HG03139 (cell line): ENCODE data around the gene DRC3.
"Not testable (repeated sequence)": the region's sequence is repeated elsewhere in the genome, so short reads cannot be mapped to it uniquely, and the experiment has no call there.

ENCODE experiments used
- ATAC-seq: cut with Tn5 transposase; IDR thresholded peaks from one replicate; pipeline ENCODE4 v1.9.1; 2021; ENCODE audit not compliant: unreplicated experiment

The DRC3 gene

DNA sequence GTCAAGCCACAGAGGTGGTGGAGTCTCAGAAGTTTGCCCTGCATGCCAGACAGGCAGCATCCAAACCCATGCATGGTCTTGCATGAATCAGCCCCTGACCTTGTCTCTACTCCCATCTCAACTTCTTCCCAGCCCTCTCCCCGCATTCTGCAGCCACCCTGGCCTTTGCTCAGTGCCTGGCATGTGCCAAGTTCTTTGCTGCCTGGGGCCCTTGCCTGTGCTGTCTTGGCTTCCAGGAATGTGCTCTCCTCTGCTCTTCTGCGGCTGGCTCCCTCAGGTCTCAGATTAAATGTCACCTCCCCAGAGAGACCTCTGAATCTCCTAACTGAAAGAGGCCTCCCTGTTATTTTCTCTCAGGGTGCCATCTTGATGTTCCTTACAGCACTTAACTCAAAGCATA is 17.6 kb downstream of the DRC3 start:
- ATAC-seq, result no peak

- ATAC-seq, result no peak
Observed at GRCh38 chr17:17993366-17993765, 20.7 kb downstream of the DRC3 start.

DNA sequence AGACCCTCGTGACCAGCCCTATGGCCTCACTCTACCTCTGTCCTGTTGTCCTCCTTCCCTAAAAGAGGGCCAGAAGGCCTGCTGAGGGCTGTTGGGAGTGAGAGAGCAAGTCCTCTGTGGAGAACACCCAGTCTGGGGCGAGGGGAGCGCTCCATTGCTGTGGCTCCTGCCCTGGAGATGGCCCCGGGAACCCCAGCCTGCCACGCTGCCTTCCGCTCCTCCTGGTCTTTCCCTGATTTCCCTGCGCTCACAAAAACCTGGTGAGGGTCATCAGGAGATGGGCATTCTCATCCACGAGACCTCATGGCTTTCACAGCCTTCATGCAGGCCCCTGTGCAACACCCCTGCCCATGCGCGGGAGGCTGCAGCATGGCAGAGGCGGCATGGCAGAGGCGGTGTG is 21.2 kb downstream of the DRC3 start:
- no peak for ATAC-seq

GRCh38 chr17:17994271-17995069 is 21.8 kb downstream of the DRC3 start:
- no peak for ATAC-seq

- ATAC-seq, result not testable (repeated sequence)
Observed at GRCh38 chr17:17995887-17996286, 23.2 kb downstream of the DRC3 start.

DNA sequence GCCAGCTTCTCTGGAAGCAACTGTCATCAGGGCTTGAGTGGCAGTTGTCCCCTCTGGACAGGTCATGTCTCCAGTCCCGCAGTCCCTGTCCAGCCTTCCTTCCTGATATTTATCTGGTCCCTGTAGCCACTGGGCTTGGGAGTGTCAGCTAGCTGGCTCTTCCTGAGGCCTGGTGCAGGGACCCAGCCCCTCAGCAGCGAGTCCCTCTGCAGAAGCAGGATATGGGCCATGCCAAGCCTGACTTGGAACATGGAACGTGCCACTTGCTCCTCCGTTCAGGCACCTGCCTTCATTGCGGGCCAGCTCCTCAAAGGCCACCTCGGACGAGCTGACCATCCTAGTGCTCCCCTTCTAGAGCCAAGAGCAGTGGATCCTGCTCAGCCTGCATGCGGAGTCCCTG is 26.3 kb downstream of the DRC3 start:
- no peak for ATAC-seq

GRCh38 chr17:17999364-18000029 is 26.8 kb downstream of the DRC3 start:
- no peak for ATAC-seq

GRCh38 chr17:18000030-18000408 is 27.4 kb downstream of the DRC3 start:
- ATAC-seq, result no peak

- ATAC-seq, result no peak
Observed at GRCh38 chr17:18002171-18002570, 29.5 kb downstream of the DRC3 start.

DNA sequence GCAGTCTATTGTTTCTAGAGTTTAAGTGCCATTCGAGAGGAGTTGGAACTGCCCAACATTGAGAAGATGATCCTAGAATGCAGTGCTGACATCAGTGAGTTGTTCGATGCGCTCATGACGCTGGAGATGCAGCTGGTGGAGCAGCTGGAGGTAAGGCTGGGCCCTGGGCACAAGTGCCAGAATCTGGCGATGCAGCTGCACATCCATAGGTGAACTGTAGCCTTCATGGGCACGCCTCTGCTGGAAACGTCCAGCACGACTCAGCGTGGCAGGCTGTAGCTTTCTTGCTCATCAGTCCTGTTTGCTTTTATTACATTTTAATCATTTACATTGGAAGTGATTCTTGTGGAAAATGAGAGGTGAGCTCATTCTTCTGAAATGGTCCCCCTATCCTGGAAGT is 31.7 kb downstream of the DRC3 start:
- ATAC-seq, result no peak

- no peak for ATAC-seq
Observed at GRCh38 chr17:18004884-18005305, 32.2 kb downstream of the DRC3 start.

DNA sequence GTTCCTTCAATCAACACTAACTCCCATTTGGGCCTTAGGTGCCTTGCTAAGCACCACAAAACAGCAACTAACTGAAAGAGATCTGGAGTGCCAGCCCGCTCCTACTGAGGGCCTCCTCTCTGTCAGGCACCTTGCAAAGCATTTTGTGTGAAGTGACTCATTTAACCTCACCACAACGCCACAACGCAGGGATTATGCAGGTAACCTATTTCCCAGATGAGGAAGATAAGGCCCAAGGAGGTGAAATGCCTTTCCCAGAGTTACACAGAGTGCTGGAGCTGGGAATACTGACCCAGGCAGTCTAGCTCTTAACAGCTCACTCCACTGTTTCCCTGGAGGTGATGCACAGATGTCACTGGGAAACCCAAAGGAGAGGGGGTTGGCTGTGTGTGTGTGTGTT is 32.8 kb downstream of the DRC3 start:
- no peak for ATAC-seq

DNA sequence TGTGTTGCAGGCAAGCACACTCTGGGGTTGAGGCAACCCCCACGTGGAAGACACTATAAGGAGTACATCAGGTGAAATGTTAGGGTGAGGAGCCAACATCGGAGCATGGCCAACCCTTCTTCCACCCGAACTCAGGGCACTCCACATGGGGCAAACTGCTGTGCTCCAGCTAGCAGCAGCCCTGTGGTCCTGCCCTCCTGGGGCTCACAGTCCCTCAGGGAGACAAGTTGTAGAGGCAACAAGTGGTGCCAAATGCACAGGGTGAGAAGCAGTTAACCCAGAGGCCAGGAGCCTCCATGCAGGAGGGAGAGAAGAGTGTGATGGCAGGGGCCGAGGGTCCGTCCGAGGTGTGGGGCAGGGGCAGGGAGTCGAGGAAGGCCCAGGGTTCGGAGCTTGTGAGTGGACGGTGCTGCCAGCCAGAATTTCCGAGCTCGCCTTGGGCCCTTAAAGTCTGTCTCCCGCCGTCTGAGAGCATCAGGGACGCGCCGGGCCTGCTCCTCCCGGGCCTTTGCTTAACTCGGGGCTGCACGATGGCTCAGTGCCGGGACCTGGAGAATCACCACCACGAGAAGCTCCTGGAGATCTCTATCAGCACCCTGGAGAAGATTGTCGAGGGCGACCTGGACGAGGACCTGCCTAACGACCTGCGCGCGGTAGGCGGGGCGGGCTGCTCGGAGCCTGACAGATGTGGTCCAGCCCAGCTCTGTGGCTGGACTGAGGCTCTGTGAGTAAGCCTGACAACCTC is 34.0 kb downstream of the DRC3 start:
- no peak for ATAC-seq

DNA sequence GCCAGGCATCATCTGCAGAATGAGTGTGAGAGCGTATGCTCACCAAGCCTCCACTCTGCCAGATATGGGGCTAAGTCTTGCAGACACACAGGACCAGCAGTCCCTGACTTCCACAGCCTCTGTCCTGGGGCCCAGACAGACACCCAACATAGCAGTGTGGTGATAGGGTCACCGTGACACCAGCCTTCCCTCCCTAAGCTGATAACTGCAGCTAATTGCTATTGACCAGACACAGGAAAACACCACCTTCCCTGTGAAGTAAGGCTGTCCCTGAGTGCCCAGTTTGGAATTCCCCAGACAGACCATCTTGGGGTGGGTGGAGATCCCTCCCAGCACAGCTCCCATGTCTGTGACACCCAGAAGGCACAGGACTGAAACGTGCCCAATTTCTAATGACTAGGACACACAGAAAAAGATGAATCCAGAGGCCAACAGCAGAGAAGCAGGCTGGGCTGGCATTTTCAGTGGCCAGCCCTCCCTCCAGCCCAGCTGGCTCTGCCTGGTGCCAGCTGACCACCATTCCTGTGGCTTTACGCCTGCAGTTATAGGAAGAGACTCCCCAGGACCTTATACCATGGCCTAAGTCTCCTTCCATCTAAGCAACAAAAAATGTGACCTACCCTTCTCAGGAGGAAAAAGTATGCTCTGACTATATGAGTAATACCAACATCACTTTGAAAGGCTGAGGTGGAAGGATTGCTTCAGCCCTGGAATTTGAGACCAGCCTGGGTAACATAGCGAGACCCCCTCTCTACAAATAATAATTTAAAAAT is 36.0 kb downstream of the DRC3 start:
- no peak for ATAC-seq

DNA sequence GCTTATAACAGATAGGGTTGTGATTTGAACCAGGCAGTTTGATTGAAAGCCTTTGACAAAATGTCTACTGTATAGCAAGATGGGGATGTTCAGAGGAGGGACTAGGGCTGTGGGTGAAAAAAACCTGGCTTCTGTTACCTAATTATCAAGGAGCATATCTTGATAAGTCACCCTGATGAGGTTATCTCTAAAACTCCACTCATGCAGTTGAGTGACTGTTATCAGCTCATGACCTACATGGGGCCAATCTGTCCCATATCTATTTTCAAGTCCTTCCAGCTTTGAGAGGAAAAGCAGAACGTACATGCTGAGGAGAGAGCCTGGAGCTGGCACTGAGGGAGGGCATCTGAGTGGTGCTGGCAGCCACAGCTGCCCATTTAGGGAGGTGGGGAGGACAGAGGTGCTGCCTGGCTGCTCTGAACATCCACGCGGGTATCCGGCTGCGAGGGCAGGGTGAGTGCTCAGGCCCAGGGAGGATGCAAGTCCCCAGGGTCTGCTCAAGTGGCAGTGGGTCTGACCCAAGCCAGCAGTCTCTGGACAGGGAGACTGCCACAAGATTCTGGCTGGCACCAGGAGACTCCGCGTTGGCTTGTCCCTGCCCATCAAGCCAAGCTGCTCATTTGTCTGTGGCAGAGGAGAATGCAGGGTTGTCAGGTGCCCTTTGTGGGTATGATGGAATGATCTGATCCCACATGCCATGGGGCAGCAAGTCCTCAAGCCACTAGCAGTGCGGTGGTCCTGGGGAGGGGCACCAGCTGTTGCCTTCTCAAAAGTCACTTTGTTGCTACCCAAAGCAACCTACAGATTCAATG is 37.2 kb downstream of the DRC3 start:
- no peak for ATAC-seq

DNA sequence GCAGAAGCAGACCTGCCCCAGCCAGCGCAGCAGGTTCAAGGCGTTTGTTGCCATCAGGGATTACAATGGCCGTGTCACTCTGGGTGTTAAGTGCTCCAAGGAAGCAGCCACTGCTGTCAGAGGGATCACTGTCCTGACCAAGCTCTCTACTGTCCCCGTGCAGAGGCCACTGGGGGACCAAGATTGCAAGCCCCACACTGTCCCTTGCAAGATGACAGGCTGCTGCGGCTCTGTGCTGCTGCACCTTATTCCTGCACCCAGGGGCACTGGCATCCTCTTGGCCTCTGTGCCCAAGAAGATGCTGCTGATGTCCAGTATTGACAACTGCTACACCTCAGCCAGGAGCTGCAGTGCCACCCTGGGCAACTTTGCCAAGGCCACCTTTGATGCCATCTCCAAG is 38.6 kb downstream of the DRC3 start:
- no peak for ATAC-seq

- ATAC-seq, result no peak
Observed at GRCh38 chr17:18014006-18014405, 41.3 kb downstream of the DRC3 start.

DNA sequence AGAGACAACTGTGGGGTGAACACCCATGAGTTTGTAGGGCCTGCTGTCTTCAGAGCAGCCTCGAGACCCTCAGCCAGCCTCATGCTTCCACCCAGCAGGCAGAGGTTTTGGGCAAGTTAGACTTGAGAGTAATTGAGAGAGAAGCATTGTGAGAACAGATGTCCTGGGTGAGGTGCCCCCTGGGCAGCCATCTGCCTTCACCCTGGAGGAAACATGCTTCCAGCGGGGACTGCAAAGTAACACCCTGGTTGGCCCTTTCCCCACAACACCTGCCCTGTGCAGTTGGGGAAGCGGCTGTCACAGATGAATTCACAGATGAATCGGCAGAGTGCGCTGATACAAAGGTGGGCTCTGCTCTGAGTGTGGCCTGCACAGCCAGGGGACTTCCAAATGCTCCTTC is 42.9 kb downstream of the DRC3 start:
- ATAC-seq, result no peak

- ATAC-seq, result no peak
Observed at GRCh38 chr17:18016426-18016825, 43.8 kb downstream of the DRC3 start.

- no peak for ATAC-seq
Observed at GRCh38 chr17:18017958-18018357, 45.3 kb downstream of the DRC3 start.
